Trophoblast cell (in vitro differentiated cells and primary cell): Measurements from ENCODE around the gene MKKS.

Experiments used
- DNase-seq, 2 donors: peaks; one replicate each; pipeline ENCODE4 v3.0.0-alpha.2; 2016
- H2AFZ ChIP-seq: 2 replicates; pipeline ENCODE4 v1.6.1; 2013; ENCODE audit warnings: low read length, moderate library complexity, mild to moderate bottlenecking; ENCODE audit not compliant: insufficient read depth, poor library complexity
- H2AK5ac ChIP-seq: 2 replicates; pipeline ENCODE4 v1.6.1; 2013; ENCODE audit warnings: mild to moderate bottlenecking, low read length
- H2BK120ac ChIP-seq: 2 replicates; pipeline ENCODE4 v1.6.1; 2013; ENCODE audit warnings: low read length, mild to moderate bottlenecking, moderate library complexity; ENCODE audit not compliant: insufficient read depth, poor library complexity
- H2BK12ac ChIP-seq: 2 replicates; pipeline ENCODE4 v1.6.1; 2013; ENCODE audit warnings: mild to moderate bottlenecking, low read length, moderate library complexity
- H2BK5ac ChIP-seq: 2 replicates; pipeline ENCODE4 v1.6.1; 2013; ENCODE audit warnings: low read length, low read depth, moderate library complexity, mild to moderate bottlenecking; ENCODE audit not compliant: poor library complexity
- H3K14ac ChIP-seq: 2 replicates; pipeline ENCODE4 v1.6.1; 2013; ENCODE audit warnings: mild to moderate bottlenecking, low read length
- H3K18ac ChIP-seq: 2 replicates; pipeline ENCODE4 v1.6.1; 2013; ENCODE audit warnings: mild to moderate bottlenecking, low read length
- H3K23ac ChIP-seq: 2 replicates; pipeline ENCODE4 v1.6.1; 2013; ENCODE audit warnings: low read length
- H3K27ac ChIP-seq: 2 replicates; pipeline ENCODE4 v1.5.1; 2013; ENCODE audit warnings: low read depth, mild to moderate bottlenecking, inconsistent platforms, low read length, moderate library complexity
- H3K27me3 ChIP-seq: 2 replicates; pipeline ENCODE4 v1.6.1; 2013; ENCODE audit warnings: inconsistent platforms, mild to moderate bottlenecking, low read length, moderate library complexity; ENCODE audit not compliant: insufficient read depth
- H3K36me3 ChIP-seq, 2 experiments: 1 replicate in 1 of 2; 2 replicates in 1 of 2; pipeline ENCODE4 v1.6.1; 2013; ENCODE audit warnings: low read length in 2 of 2, mild to moderate bottlenecking in 2 of 2, moderate library complexity in 1 of 2; ENCODE audit not compliant: insufficient read depth in 2 of 2, control insufficient read depth in 1 of 2
- H3K4ac ChIP-seq: 2 replicates; pipeline ENCODE4 v1.6.1; 2013; ENCODE audit warnings: low read depth, mild to moderate bottlenecking, low read length, moderate library complexity
- H3K4me1 ChIP-seq, 2 experiments: 1 replicate in 1 of 2; 2 replicates in 1 of 2; pipeline ENCODE4 v1.6.1; 2013; ENCODE audit warnings: low read length in 2 of 2, mild to moderate bottlenecking in 2 of 2, moderate library complexity in 1 of 2; ENCODE audit not compliant: insufficient read depth in 2 of 2, control insufficient read depth in 1 of 2
- H3K4me2 ChIP-seq: 2 replicates; pipeline ENCODE4 v1.6.1; 2013; ENCODE audit warnings: inconsistent platforms, mild to moderate bottlenecking, low read length, moderate library complexity
- H3K4me3 ChIP-seq: 2 replicates; pipeline ENCODE4 v1.5.1; 2013; ENCODE audit warnings: mild to moderate bottlenecking, low read depth, low read length, inconsistent platforms
- H3K79me1 ChIP-seq: one replicate; pipeline ENCODE4 v1.6.1; 2013; ENCODE audit warnings: low read length
- H3K79me2 ChIP-seq: 2 replicates; pipeline ENCODE4 v1.6.1; 2013; ENCODE audit warnings: low read length, mild to moderate bottlenecking; ENCODE audit not compliant: control insufficient read depth, insufficient read depth, poor library complexity
- H3K9ac ChIP-seq: 2 replicates; pipeline ENCODE4 v1.6.1; 2013; ENCODE audit warnings: mild to moderate bottlenecking, low read length
- H3K9me3 ChIP-seq: 2 replicates; pipeline ENCODE4 v1.6.1; 2013; ENCODE audit warnings: low read depth, mild to moderate bottlenecking, control low read depth, inconsistent platforms, low read length; ENCODE audit not compliant: insufficient read depth
- H4K12ac ChIP-seq: 2 replicates; pipeline ENCODE4 v1.6.1; 2013; ENCODE audit warnings: low read depth, mild to moderate bottlenecking, low read length, moderate library complexity
- H4K8ac ChIP-seq: 2 replicates; pipeline ENCODE4 v1.6.1; 2013; ENCODE audit warnings: low read depth, mild to moderate bottlenecking, low read length, moderate library complexity
- H4K91ac ChIP-seq: one replicate; pipeline ENCODE4 v1.6.1; 2013; ENCODE audit warnings: low read depth, mild to moderate bottlenecking, low read length, moderate library complexity
- WGBS: extraction: QIAGEN DNeasy Blood & Tissue Kit; methylation state at CpG from one replicate; pipeline ENCODE4 v1.1.7; 2013; ENCODE audit warnings: missing lambda C conversion rate; ENCODE audit not compliant: insufficient read length, insufficient coverage; ENCODE audit errors: extremely low coverage; 5-methylcytosine and 5-hydroxymethylcytosine counted together

MKKS gene

DNA sequence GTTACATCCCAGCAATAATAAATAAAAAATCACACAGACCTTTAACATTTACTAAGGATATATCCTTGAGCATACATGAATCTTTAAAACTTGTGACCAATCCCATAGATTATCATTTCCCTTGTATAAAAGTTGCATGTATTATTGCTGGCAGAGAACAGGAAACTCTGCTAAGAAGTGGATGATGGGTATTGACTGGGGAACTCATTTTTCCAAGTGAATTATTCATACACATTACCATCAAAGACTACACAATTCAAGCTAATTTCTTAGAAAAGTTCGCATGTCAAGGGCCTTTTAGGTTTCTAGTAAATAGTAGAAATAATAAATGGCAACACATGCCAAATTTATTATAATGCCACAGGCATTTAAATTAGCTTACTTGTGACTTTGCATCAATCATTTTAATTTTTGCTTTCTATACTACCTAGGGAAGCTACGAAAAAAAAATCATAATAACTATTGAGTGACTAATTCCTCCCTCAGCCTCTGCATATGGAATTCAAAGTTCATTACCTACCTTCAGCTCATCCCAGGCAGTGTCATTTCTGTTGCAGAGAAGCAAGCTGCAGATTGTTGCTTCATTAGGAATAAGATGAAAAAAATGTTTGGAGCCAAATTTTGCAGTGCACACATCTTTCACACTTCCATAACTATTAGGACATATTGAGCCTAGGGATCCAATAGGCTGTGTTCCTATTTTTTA, 25.8 kb downstream of the MKKS start:
- Histone ChIP-seq H3K27me3 (no peaks in the 10 kb centered on the region), H3K36me3 (peaks cover 2 to 5% of the 10 kb centered on the region in 2 experiments), H3K18ac (no peak overlapping the region), H2AK5ac (no peak overlapping the region), H4K8ac (no peak overlapping the region), H3K9ac (no peak overlapping the region), H3K4ac (no peak overlapping the region), H2BK12ac (no peak overlapping the region), H2AFZ (no peak overlapping the region), H3K4me3 (no peak overlapping the region), H3K27ac (no peak overlapping the region), H3K4me1 (no peaks in the 10 kb centered on the region), H3K79me1 (no peaks in the 10 kb centered on the region), H3K23ac (no peak overlapping the region), H3K9me3 (no peaks in the 10 kb centered on the region), H3K14ac (no peak overlapping the region), H3K4me2 (no peak overlapping the region), H4K12ac (no peak overlapping the region), H2BK5ac (no peak overlapping the region), H2BK120ac (no peak overlapping the region), H3K79me2 (no peaks in the 10 kb centered on the region), H4K91ac (no peak overlapping the region)
- WGBS: no CpG with 5 or more reads among the region's 2 CpGs
- DNase-seq: no peak

DNA sequence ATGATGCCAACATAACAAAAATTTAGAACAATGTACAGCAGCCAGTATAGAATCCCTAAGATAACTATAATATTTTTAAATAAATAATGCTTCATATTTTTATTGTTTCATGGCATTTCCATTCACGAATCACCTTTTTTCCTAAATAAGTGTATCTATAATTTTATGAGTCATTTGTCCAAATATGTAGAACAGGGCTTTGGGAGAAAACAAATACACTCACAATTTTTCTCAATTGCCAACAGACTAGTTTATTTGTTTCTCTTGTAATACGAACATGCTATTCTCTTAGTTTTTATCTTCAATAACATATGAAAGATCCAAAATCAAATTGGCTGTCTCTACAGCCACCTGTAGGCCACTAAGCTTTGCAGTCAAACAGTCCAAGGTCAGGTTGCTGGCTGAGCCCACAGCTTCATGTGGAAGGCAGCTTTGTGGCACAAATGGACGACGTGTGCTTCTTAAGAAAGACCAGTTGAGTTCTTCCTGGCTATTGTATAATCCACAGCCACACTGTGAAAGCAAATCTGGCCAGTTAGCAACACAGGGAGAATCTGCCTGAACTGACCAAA, 29.0 kb downstream of the MKKS start:
- Histone ChIP-seq H3K4me2 (no peak overlapping the region), H2BK120ac (no peak overlapping the region), H3K4me3 (no peak overlapping the region), H4K8ac (no peak overlapping the region), H3K9me3 (no peaks in the 10 kb centered on the region), H4K12ac (no peak overlapping the region), H2AFZ (no peak overlapping the region), H2AK5ac (no peak overlapping the region), H3K9ac (peak overlapping the region; percentile 18), H3K4ac (no peak overlapping the region), H3K79me2 (no peaks in the 10 kb centered on the region), H3K36me3 (peaks cover 0 to 4% of the 10 kb centered on the region in 2 experiments), H3K14ac (no peak overlapping the region), H4K91ac (no peak overlapping the region), H2BK5ac (no peak overlapping the region), H3K27me3 (no peaks in the 10 kb centered on the region), H3K18ac (no peak overlapping the region), H3K27ac (no peak overlapping the region), H2BK12ac (no peak overlapping the region), H3K4me1 (no peaks in the 10 kb centered on the region), H3K79me1 (no peaks in the 10 kb centered on the region), H3K23ac (peak overlapping the region; percentile 92)
- WGBS: no CpG with 5 or more reads among the region's 4 CpGs
- no peak for DNase-seq

DNA sequence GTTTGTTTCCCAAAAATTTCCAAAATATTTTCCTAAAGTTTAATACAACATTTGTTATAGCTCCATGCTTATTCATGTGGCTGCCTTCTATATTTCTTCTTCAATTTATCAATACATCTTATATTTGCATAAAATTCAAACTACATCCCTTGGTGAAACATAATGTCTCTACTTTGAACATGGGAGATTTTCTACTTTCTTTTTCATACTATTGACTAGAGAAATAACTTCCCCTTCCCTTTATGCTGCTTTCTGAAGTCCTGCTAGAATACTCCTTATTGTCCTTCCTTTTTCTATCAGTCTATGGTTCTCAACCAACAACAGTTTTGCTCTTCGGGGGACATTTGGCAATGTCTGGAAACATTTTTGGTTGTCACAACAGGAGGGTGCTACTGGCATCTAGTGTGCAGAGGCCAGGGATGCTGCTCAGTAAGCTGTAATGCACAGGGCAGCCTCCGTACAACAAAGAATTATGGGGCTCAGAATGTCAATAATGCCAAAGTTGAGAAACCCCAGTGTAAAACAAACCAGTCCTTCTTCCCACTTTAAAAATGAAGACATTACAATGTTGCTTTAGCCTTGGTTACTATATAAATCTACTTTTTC, 29.9 kb downstream of the MKKS start:
- Histone ChIP-seq H2BK5ac (no peak overlapping the region), H3K36me3 (peaks cover 0 to 4% of the 10 kb centered on the region in 2 experiments), H4K12ac (no peak overlapping the region), H3K14ac (no peak overlapping the region), H2AK5ac (no peak overlapping the region), H3K18ac (no peak overlapping the region), H3K4ac (no peak overlapping the region), H3K79me2 (no peaks in the 10 kb centered on the region), H2BK120ac (no peak overlapping the region), H3K9me3 (no peaks in the 10 kb centered on the region), H3K4me3 (no peak overlapping the region), H4K91ac (no peak overlapping the region), H3K79me1 (no peaks in the 10 kb centered on the region), H3K9ac (no peak overlapping the region), H2AFZ (no peak overlapping the region), H3K27me3 (no peaks in the 10 kb centered on the region), H3K4me1 (no peaks in the 10 kb centered on the region), H3K23ac (no peak overlapping the region), H3K4me2 (no peak overlapping the region), H3K27ac (no peak overlapping the region), H4K8ac (no peak overlapping the region), H2BK12ac (no peak overlapping the region)
- no CpG with 5 or more reads among the region's 2 CpGs for WGBS
- no peak for DNase-seq

DNA sequence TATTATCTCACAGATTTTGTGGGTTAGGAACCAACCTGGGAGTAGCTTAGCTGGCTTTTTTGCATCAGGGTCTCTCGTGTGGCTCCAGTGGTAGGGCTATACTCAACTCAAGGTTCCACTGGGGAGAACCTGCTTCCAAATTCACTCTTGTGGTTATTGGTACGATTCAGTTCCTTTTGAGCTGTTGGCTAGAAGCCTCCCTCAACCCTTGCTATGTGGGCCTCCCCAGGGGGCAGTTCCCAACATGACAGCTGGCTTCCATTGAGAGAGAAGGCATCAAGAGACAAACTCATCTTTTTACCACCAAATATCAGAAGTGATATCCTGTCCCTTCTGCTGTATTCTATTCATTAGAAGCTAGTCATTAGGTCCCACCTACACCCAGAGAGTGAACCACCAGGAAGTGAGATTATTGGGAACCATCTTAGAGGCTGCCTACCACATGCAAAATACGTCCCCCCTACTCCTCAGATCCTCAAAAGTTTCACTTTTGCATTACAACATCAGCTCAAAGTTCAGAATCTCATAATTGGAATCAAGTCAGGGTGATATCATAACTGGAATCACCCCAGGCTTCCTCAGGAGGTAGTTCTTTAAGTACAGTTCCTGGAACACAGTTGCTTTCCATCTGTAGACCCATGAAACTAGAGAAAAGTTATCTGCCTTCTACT, 30.9 kb downstream of the MKKS start:
- H3K27me3 ChIP-seq: no peaks in the 10 kb centered on the region
- no peak overlapping the region for H2AK5ac ChIP-seq
- H3K9ac ChIP-seq: peak overlapping the region; percentile 47
- peaks cover 0 to 4% of the 10 kb centered on the region in 2 experiments for H3K36me3 ChIP-seq
- no peak overlapping the region for H2AFZ ChIP-seq
- H3K23ac ChIP-seq: no peak overlapping the region
- H4K8ac ChIP-seq: no peak overlapping the region
- H3K79me2 ChIP-seq: no peaks in the 10 kb centered on the region
- H3K14ac ChIP-seq: no peak overlapping the region
- H3K4me2 ChIP-seq: no peak overlapping the region
- H2BK5ac ChIP-seq: no peak overlapping the region
- no peaks in the 10 kb centered on the region for H3K4me1 ChIP-seq
- no peak overlapping the region for H4K91ac ChIP-seq
- no peaks in the 10 kb centered on the region for H3K9me3 ChIP-seq
- no peak for DNase-seq
- H3K4ac ChIP-seq: no peak overlapping the region
- no peak overlapping the region for H3K18ac ChIP-seq
- WGBS: no CpG with 5 or more reads among the region's 3 CpGs
- H3K4me3 ChIP-seq: no peak overlapping the region
- H4K12ac ChIP-seq: no peak overlapping the region
- H3K27ac ChIP-seq: no peak overlapping the region
- no peak overlapping the region for H2BK120ac ChIP-seq
- no peak overlapping the region for H2BK12ac ChIP-seq
- no peaks in the 10 kb centered on the region for H3K79me1 ChIP-seq
